KMS-11 (cell line): ENCODE measurements around the gene EXOC4.
"Not testable (repeated sequence)": the region's sequence is repeated elsewhere in the genome, so short reads cannot be mapped to it uniquely, and the experiment has no call there.

Experiments used
- H2AFZ ChIP-seq: fragments of 200-600 bp; sonication (generic); 2 replicates; pipeline ENCODE4 v1.6.1; 2016; ENCODE audit warnings: antibody characterized with exemption, mixed run types, low read depth
- H3K27ac ChIP-seq: fragments of 200-600 bp; sonication (generic); 2 replicates; pipeline ENCODE4 v1.6.1; 2016; ENCODE audit warnings: mild to moderate bottlenecking, mixed run types
- H3K27me3 ChIP-seq: fragments of 200-600 bp; sonication (generic); 2 replicates; pipeline ENCODE4 v1.6.1; 2017; ENCODE audit warnings: mild to moderate bottlenecking, low read depth, mixed run types, moderate library complexity; ENCODE audit not compliant: insufficient read depth
- H3K36me3 ChIP-seq: fragments of 200-600 bp; sonication (generic); 2 replicates; pipeline ENCODE4 v1.6.1; 2017; ENCODE audit warnings: mild to moderate bottlenecking, mixed run types; ENCODE audit not compliant: insufficient read depth
- H3K4me1 ChIP-seq: fragments of 200-600 bp; sonication (generic); 2 replicates; pipeline ENCODE4 v1.6.1; 2016; ENCODE audit warnings: mild to moderate bottlenecking, low read depth, mixed run types; ENCODE audit not compliant: poor library complexity, severe bottlenecking
- H3K4me2 ChIP-seq: fragments of 200-600 bp; sonication (generic); 2 replicates; pipeline ENCODE4 v1.7.0; 2016; ENCODE audit warnings: mild to moderate bottlenecking, mixed run types
- H3K4me3 ChIP-seq: fragments of 200-600 bp; sonication (generic); IDR thresholded peaks from 2 replicates; pipeline ENCODE4 v1.6.1; 2017; ENCODE audit warnings: low read depth, low read length, mixed read lengths; ENCODE audit not compliant: insufficient read depth
- H3K79me2 ChIP-seq: fragments of 200-600 bp; sonication (generic); 2 replicates; pipeline ENCODE4 v1.6.1; 2016; ENCODE audit warnings: low read depth, mixed run types; ENCODE audit not compliant: insufficient read depth
- H3K9ac ChIP-seq: fragments of 200-600 bp; sonication (generic); 2 replicates; pipeline ENCODE4 v1.6.1; 2016; ENCODE audit warnings: mild to moderate bottlenecking, mixed run types
- H4K20me1 ChIP-seq: fragments of 200-600 bp; sonication (generic); 2 replicates; pipeline ENCODE4 v1.6.1; 2016; ENCODE audit warnings: mild to moderate bottlenecking, mixed run types; ENCODE audit not compliant: insufficient read depth
- CTCF ChIP-seq: fragments of 200-600 bp; sonication (generic); conservative IDR thresholded peaks from 2 replicates; pipeline ENCODE4 v1.6.1; 2017; ENCODE audit warnings: low read depth, mild to moderate bottlenecking, antibody characterized with exemption, low read length, moderate library complexity, mixed read lengths

EXOC4 gene

GRCh38 chr7:133641436-133641835 lies 388.6 kb downstream of the EXOC4 start:
- no peaks in the 10 kb centered on the region for H4K20me1 ChIP-seq
- H3K36me3 ChIP-seq: no peaks in the 10 kb centered on the region
- no peak overlapping the region for H3K27ac ChIP-seq
- no peak overlapping the region for H3K9ac ChIP-seq
- TF ChIP-seq CTCF: no peak
- H2AFZ ChIP-seq: no peak overlapping the region
- no peaks in the 10 kb centered on the region for H3K79me2 ChIP-seq
- no peak overlapping the region for H3K4me3 ChIP-seq
- no peak overlapping the region for H3K4me2 ChIP-seq
- no peaks in the 10 kb centered on the region for H3K27me3 ChIP-seq
- H3K4me1 ChIP-seq: no peaks in the 10 kb centered on the region

- Histone ChIP-seq H3K27ac (no peak overlapping the region), H4K20me1 (no peaks in the 10 kb centered on the region)
- no peak for TF ChIP-seq CTCF
Measured at GRCh38 chr7:133642907-133643306, 390.0 kb downstream of the EXOC4 start.

GRCh38 chr7:133643652-133644051 lies 390.8 kb downstream of the EXOC4 start:
- H2AFZ ChIP-seq: not testable (repeated sequence)

More at GRCh38 chr7:133642907-133643306, 390.0 kb downstream of the EXOC4 start:
- Histone ChIP-seq H3K9ac (no peak overlapping the region), H3K4me1 (no peaks in the 10 kb centered on the region), H3K79me2 (no peaks in the 10 kb centered on the region), H2AFZ (no peak overlapping the region), H3K4me3 (no peak overlapping the region), H3K27me3 (no peaks in the 10 kb centered on the region), H3K4me2 (no peak overlapping the region), H3K36me3 (no peaks in the 10 kb centered on the region)

GRCh38 chr7:133645884-133646391 lies 393.1 kb downstream of the EXOC4 start:
- no peaks in the 10 kb centered on the region for H3K79me2 ChIP-seq
- no peak overlapping the region for H3K4me2 ChIP-seq
- H4K20me1 ChIP-seq: no peaks in the 10 kb centered on the region
- H3K27ac ChIP-seq: no peak overlapping the region
- no peak overlapping the region for H3K4me3 ChIP-seq
- H3K4me1 ChIP-seq: no peaks in the 10 kb centered on the region
- no peak overlapping the region for H3K9ac ChIP-seq
- no peaks in the 10 kb centered on the region for H3K36me3 ChIP-seq
- no peak overlapping the region for H2AFZ ChIP-seq
- no peak for TF ChIP-seq CTCF
- H3K27me3 ChIP-seq: no peaks in the 10 kb centered on the region

More at GRCh38 chr7:133643652-133644051, 390.8 kb downstream of the EXOC4 start:
- H3K4me3 ChIP-seq, H3K27ac ChIP-seq, H3K79me2 ChIP-seq, H3K4me1 ChIP-seq, H3K9ac ChIP-seq, H3K27me3 ChIP-seq, H3K4me2 ChIP-seq, H4K20me1 ChIP-seq, H3K36me3 ChIP-seq: not testable (repeated sequence)

- no peak for TF ChIP-seq CTCF
- no peak overlapping the region for H3K27ac ChIP-seq
- H3K36me3 ChIP-seq: no peaks in the 10 kb centered on the region
- H2AFZ ChIP-seq: no peak overlapping the region
- H3K79me2 ChIP-seq: no peaks in the 10 kb centered on the region
- H3K9ac ChIP-seq: no peak overlapping the region
- no peaks in the 10 kb centered on the region for H3K4me1 ChIP-seq
- no peaks in the 10 kb centered on the region for H3K27me3 ChIP-seq
- no peak overlapping the region for H3K4me2 ChIP-seq
- H3K4me3 ChIP-seq: no peak overlapping the region
- H4K20me1 ChIP-seq: no peaks in the 10 kb centered on the region
Measured at GRCh38 chr7:133646472-133647315, 393.8 kb downstream of the EXOC4 start.
